HS-5 (cell line): ENCODE data around the gene KCTD16.
A peak's percentile ranks its signal among the peaks of the same experiment; 100 is the strongest.

Source experiments
- DNase-seq: peaks from one replicate; pipeline ENCODE4 v3.0.0-alpha.2; 2012; ENCODE audit warnings: low read depth

KCTD16 gene

DNA sequence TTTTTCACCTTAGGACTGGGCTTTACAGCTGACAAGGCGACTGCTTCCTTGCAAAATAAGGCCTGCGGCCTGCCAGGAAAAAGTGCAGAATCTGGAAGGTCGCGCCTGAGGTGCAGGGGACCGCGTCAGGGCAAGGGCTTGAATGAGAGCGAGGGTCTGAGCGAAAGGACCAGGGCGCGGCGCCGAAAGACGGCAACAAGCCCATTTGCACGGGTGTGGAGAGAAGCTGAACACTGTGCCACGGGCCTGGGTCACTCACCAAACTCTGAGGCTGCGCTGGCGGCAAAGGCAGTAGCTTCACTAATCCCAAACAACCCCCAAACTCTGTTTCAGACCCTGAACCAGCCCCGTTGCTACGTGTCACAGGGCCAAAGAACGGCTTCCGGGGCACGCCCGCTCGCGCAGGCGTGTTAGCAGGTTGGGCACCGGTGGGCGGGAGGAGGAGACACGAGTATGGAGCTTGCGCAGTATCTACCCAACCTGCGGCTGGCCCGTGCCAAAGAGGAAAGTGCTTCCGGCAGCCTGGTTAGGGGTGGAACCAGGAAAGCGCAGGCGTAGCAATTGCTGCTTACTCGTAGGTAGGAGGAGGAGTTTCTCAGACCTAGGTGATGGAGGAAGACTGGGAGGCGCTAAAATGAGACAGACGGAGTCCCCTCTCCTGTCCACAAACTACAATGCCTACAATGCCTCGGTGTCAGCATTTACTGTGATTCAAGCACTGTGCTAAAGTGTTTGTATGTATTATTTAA, at the start of gene KCTD16, which contains the start of gene YIPF5:
Gene KCTD16 (plus strand): TSS at position 598 of the 749 bp plus-strand sequence.
Gene YIPF5 (minus strand): TSS at position 384 of the 749 bp plus-strand sequence. CDS start 704 bp downstream, outside the sequence.
- peak; percentile 85 for DNase-seq

DNA sequence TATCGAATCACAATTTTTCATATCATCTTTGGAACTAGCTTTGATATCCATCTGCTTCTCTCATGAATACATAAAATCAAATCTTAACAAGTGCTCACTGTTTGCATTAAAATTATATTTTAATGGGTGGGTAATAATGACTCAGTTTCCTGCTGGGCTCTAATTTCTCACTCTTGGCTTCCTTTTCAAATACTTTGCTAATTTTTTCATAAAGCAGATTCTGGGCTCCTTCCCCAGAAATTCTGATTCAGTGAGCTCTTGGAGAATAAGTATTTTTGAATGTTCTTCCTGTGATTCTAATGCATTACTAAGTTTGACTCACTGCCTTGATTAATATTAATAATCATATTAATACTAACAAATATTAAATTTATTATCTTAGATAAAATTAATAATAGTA, 49.1 kb upstream of the KCTD16 start:
- DNase-seq: no peak

DNA sequence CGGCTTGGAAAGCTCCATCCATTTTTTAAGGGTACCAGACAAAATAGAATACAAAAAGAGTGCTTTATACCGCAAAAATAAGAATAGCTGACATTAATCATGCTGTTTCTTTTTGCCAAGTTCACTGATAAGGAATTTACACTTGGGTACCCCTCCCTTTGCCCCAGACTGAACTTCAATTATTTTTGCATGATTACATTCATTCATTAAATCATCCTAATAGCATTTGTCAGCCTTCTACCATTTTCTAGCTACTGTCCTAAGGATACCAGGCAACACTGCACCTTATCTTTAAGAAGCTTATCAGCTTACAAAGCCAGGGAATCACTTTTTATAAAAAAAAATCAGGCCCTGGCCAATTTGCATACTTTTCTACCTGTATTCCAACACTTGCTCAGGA, 48.6 kb upstream of the KCTD16 start:
- DNase-seq: no peak

DNA sequence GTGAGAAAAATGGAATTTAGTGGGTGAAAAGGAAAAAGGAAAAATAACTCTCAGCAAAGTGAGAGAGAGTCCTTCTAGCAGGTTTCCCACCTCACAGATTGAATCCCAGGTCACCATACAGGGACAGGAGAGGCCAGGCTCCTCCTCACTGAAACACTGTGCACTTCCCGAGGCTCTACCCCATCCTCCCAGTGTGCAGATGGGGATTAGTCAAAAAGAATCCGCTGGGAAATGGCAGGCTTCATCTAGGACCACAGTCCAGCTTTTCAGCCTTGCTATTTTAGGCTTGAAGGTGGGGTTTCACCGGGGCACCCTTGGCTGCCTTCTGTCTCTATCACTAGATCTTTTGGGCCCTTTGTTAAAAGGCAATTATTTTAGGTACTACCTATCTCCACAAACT, 48.0 kb upstream of the KCTD16 start:
- DNase-seq: no peak

DNA sequence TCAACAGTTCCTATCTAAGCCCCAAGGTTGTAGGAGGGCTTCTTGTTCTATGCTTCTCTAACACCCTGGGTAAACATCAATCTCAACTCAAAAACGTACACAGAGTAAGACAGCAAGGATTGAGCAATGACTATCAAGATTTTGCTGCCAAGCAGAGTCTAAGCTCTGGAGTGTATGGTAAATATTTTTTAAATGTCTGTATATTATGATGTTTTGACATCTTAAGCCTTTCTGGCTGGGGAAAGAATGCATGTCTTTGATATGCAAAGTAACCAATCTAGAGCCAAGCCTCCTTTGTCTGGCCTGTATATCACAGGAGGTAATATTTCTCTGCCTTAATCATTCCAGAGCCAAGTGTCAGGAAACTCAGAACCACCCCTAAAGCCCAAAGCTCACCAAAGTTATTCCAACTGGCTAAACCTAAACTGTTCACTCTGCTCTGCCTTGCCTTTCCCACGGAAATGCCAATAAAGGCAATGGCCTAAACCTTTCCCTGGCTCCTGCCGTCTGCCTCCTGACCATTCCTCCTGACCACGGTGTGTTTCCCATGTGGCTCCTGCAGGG, 45.4 kb upstream of the KCTD16 start:
- DNase-seq: no peak

DNA sequence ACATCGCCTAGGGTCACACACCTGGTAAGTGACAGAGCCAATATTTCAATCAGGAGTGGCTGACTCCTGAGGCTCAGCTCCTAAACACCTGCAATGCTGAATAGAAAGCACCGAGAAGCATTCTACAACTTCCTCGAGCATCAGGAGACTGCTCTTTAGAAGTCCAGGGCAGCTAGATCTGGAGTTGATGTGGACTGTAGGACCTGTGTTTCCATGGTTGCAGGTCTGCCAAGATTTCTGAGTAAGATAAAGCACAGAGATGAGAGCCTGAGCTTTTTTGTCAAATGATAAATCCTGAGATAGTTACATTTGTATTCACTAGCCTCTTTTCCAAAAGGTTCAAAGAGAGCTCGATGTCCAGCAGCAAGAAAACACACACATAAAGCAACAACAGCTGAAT, 44.0 kb upstream of the KCTD16 start:
- DNase-seq: no peak

DNA sequence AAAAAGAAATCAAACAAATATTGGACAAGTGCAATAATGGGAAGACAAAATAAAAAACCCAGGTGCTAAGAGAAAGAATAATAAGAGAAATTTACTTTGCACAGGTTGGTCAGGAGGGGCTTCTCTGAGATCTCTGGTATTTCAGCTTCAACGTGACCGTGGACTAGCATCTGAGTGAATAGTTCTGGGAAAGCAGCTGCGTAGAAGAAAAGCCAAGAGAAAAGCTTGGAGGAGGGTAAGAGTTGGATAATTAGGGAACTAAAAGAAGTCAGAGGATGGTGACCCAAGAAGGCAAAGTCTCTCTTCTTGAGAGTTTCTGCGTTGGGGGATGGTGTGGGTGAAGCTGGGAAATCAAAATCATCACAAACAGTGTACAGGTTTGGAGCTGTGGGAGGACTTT, 41.8 kb upstream of the KCTD16 start:
- DNase-seq: no peak

DNA sequence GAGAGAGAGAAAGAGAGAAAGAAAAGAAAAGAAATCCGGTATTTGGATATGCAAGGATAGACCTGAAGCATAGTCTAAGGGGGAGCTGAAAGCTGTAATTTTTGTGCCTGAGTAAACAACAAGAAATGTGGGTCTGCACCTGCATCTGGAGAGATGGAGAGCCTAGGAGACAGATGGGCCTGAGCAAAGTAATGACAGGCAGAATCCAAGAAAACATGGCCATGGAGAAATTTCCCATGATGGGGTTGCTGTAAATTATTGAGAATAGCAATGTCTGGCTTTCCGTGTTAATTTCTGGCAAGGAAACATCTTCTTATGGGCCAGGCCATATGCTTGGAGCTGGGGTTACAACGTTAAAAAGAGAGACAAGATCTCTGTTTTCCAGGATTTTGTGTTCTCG, 40.4 kb upstream of the KCTD16 start:
- DNase-seq: no peak

DNA sequence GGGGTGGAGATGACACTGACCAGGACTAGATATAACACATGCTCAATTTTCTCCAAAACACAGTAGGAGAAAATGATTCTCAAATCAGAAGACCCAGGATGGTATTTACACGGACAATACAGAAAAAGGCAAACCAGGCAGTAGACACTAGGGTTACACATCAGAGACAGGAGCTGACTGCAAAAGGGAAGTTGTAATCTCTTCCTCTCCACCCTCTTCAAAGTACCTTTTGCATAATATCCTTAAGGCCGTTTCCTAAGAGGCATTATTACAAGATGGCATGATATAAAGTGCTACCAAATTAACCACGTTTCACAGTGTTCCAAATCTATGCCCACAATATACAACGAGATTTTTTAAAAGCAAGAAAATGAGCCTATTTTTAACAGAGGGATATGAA, 39.4 kb upstream of the KCTD16 start:
- no peak for DNase-seq

DNA sequence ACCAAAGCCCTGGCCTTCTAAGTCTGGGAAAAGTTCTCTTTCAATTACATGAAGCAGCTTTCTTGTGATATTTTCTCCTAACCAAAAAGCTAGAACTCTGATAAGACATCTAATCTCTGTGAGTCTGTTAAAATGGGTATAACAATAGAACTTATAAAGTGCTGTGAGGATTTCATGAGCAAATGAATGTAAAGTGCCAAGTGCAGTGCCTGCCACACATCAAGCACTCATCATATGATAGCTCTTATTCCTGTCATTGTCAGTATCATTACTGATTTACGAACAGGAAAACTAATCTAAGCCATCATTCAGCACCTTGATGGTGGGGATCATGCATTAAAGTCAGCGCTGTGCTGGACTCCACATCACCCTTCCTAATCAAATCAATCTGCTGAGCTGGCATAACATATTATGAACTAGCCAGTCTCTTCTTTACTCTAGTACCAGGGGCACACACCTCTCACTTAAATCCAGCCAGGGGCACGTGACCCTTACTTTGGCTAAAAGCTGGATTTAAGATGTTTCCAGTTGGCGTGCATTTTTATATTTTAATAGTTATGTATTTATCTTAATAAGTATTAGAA, 37.5 kb upstream of the KCTD16 start:
- DNase-seq: no peak

DNA sequence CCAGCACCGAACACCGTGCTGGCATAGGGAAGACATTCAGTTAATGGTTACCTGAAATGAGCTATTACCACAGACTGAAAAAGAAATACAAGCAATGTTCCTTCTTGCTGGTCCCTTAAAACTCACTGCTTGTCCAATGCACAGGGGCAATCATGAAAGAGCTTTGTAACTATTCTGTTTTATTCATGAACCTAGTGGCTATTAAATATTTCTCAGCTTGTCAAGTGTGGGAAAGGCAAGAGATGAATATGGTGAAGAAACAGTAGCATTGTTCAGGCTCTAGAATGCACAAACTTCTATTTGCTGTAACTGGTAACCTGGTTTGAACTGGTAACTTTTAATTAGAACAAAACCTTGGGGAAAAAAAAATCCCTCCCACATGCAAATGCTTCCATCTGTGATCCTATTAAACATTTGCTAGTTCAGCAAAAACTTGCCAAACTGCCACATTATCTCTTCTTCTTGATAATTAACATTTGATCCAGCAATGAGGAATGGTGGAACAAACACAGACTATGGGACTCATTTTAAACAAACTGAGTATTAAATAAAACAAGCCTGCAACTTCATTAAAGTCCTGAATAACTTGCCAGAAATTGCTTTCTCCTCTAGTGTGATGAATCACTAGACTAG, 36.4 kb upstream of the KCTD16 start:
- no peak for DNase-seq

DNA sequence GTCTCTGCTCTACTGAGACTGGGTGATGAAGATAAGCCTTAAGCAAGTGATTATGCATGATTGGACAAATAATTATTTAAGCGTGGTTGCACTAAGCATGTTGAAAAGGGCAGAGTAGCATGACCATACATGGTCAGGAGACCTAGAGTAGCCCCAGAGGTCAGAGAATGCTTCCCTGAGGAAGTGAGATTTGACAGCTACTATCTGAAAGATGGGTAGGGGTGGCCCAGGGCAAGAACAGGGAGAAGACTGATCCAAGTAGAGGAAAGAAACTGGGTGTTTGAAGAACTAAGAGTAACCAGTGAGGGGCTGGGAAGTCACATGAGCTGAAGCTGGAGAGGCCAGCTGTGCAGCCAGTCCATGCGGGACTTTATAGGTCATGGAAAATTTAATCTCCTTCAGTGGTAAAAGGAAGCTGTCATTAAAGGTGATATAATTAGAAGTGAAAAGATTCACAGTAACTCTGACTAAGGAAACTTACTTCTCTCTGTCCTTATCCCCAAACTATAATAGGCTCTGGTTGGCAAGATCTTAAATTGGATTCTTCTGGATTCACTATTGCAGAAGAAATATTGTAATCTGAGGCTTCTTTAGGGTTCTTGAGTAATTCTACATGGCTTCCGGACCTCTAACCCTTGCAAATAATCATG, 35.4 kb upstream of the KCTD16 start:
- DNase-seq: no peak

DNA sequence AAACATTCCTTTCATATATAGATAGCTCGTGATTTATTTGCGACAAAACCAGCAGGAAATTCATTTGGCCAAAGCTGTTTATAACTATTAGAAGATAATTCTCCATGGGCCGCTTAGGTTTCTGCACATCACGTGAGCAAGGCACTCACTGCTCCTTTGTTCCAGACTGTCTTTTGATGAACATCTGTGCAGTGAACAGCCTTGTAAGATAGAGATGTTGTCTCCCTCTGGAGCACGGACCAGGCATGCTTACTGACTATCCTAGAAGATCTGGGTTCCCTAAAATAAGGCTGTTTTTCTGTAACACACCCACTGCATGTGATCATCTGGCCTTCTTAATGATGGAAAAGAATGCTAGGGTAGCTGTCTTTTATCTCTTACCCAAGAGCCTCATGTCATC, 31.1 kb upstream of the KCTD16 start:
- DNase-seq: no peak

DNA sequence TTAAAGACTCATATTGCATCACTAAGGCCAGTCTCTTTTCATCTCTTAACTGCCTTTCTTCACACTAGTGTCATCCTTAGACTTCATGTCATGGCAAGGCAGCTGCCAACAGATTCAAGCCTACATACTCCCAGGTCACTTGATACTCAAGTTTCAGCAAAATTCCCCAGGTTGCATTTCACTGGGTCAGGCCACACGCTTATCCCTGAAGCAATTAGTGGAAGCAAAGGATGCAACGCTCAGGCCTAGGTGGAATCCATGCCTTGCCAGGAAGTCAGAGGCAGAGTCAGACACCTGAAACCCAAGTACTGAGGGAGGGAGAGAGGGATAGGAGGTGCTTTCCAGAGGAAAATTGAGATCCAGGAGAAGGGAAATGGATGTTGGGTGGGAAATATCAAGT, 29.1 kb upstream of the KCTD16 start:
- no peak for DNase-seq

DNA sequence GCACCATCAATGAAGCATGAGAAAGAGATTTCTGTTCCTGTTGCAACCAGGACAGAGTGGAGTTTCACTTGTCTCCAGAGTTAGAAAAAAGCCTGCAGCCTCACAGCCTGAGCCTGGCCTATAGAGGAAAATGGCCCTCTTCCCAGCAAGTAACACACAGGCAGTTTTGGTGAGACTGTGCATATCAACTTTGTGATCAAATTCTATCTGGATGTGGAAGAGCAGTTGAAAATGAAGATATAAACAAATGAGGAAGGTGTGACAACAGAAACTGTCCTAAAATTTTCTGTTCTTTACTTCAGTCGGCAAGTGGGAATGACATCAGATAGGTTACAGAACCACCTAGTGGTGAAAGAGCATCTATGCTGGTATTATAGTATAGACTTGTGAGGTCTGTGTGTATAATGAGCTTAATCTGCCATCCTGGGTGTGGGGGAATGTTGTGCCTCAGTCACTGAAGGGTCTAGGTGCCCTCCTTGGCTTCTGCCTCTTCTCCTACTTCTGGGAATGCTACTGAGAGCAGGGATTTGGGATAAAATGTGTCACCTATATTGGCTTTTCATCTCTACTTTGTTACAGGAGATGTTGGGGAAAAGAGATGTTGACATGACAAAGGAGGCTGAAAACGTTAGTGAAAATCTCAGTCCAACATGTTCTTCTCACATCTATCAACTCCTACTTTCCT, 28.4 kb upstream of the KCTD16 start:
- DNase-seq: peak; percentile 36

DNA sequence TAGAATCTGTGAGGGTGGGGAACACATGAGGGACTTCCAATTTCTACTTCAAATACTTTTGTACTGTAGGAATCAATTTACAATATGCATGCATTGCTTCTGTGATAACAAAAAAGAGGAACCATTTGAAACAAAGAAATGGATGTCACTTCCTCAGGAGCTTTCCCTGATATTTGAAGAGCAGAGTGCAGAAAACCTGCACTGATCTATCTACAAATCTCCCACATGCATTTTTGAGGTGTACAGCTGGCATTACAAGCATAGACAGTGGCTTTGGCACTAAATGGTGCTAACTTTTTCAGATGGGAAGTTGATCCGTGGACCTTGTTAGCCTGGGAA, 27.9 kb upstream of the KCTD16 start:
- DNase-seq: no peak

DNA sequence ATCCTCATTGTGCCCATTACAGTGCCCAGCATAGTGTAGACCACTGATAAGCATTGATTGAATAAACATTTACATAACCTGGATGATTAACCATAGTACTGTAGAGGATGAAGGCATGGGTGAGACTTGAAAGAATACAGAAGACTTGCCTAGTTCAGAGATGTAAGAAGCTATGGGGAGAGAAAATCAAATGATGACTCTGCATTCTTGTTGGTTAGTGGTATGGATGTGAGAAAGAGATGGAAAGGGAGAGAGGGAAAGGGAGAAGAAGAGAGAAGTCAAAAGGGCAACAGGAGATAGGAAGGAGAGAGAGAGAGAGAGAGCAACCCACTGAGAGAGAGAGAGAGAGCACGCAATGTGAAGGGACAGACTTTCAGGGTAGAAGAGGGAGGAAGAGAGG, 27.0 kb upstream of the KCTD16 start:
- no peak for DNase-seq

DNA sequence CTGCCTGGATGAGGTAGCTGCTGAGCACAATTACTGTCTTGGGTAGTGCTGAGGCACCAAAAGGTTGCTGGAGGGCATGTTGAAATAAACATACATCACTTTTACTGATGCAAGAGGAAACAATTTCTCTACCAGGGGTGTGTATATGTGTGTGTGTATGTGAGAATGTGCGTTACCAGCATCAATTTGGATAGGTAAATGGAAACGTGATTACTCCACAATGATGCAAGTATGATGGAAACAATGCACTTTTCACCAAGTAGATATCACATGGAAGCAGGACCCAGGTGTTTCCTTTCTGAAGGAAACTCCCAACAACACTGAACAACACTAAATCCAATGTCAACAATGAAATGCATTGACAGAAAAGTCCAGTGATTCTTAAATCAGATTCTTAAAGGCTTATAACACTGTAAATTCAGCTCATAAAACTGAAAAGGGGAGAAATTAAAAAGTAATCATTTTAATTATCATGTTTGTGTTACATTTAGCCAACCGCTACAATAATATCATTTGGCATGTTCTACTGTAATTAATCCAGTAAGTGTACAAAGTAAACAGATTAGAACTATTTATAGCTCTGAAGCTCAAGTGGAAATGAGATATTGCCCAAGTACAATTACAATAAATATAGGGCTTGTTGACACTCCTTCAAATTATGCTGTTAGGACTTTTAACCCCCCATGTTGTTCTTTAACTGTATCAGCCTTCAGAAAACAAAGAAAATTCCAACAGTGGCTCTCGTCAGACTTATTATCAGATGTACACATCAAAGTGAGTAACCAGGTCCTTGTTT, 25.5 kb upstream of the KCTD16 start:
- DNase-seq: no peak

DNA sequence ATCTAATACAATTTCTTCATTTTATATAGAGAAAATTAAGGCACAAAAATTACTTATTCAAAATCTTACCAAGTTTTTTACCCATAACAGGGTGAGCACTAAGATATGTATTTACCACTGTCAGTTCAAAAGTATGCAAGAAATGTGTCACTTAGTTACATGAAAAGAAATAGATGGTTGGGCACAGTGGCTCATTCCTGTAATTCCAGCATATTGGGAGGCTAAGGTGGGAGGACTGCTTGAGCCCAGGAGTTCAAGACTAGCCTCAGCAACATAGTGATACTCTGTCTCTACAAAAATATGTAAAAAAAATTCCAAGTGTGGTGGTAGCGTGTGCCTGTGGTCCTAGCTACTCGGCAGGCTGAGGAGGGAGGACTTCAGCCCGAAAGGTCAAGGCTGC, 19.6 kb upstream of the KCTD16 start:
- no peak for DNase-seq

DNA sequence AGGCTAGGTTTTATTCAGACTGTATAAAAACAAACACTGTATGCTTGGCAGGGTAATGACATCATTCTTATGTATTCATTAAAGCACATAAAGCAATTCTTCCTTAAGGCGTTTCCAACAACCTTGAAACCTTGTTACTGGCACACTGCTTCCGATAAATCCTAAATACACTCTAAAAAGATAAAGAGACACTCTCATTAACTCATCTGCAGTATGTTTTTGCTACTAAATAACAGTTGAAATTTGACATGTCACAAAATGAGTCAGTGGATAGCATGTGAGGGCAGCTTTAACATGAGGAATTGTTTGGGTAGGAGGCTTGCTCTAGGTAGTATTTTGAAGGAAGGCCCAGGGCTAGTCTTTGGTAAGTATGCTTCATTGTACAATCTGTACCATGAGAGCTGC, 13.9 kb upstream of the KCTD16 start:
- no peak for DNase-seq

DNA sequence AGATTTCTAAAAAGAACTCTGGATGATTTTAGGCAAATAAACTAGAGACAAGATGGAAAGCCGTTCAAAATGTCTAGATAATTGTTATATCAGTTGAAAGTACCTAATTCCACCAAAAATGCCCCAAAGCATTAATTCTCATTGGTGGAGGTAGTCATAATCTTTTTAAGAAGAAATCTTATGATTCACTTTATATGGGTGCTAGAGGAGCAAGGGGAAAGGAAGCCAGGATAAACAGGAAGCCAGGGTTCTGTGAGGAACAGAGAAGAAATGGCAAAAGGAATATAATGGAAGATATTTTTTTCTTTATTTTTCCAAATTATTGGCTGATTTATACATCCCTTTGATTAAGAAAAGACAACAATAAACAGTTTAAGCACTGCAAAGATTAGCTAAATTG, 8.0 kb upstream of the KCTD16 start:
- DNase-seq: no peak
